HG02798 (cell line): ENCODE results near the gene BMERB1.

Experiments used
- ATAC-seq: cut with Tn5 transposase; IDR thresholded peaks from one replicate; pipeline ENCODE4 v1.9.1; 2021; ENCODE audit warnings: mild to moderate bottlenecking; ENCODE audit not compliant: unreplicated experiment, poor library complexity

Gene BMERB1

GRCh38 chr16:15518381-15519351 is 84.3 kb downstream of the BMERB1 start:
- ATAC-seq = no peak

GRCh38 chr16:15519790-15520189 is 85.4 kb downstream of the BMERB1 start:
- no peak for ATAC-seq

GRCh38 chr16:15521390-15521757 is 87.0 kb downstream of the BMERB1 start:
- no peak for ATAC-seq

DNA sequence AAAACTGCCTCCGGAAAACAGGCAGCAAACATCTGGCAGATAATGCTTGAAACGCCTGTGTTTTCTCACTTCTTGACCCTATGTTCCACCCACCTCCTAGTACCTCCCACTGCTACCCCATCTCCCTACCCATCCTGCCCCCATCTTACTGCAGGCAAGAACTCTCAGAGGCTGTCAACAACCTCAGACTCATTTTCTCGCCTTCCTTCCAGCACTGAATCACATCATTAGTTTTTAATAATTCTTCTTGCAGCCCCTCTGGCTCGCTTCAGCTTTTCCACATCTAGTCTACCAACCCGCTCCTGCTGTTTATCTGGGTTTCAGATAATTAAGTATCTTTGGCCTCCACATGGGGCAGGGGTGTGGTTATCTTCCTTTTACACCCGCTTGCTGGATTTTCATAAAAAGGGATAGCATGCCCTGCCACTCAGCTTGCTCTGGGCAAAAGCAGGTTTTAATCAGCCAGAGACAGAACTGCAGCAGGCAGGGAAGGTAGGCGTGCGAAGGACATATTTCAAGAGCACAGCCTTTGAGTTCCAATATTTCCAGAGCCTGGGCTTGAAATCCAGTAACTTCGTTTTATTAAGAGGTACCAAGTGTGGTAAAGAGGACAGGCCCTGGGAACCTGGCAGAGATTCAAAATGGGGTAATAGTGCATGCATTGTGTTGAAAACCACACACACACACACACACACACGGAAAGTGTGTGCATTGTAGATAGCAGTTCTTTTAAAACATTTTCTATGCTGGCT is 87.5 kb downstream of the BMERB1 start:
- ATAC-seq = no peak

GRCh38 chr16:15523092-15523541 is 88.7 kb downstream of the BMERB1 start:
- ATAC-seq = no peak

DNA sequence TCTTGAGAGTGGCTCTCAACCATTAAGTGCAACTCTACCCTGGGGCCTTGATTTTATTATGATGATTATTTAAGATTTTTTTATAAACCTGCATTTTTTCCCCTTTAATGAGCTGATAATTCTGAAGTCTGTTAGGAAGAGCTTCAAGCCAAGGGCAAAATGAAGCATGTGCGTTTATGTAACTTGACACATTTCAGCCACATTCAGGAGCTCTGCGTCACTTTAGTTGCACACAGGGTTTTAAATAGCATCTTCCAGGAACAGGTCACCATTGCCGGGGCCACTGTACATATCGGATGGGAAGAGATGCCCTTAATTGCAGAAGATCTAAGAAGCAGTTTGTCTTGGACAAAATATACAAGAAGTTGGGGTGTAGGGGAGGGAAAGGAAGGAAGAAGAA is 89.6 kb downstream of the BMERB1 start:
- ATAC-seq = no peak

DNA sequence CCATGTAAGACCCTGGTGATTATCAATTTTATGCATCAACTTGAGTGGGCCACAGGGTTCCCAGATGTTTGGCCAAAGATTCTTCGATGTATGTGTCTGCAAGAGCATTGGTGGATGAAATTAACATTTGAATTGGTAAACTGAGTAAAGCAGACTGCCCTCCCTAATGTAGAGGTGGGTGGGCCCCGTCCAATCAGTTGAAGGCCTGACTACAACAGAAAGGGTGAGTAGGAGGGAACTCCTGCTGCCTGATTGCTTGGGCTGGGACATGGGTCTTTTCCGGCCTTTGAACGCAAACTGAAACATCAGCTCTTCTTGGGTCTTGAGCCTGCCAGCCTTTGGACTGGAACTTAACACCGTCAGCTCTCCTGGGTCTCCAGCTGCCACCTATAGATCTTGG is 90.6 kb downstream of the BMERB1 start:
- no peak for ATAC-seq

- no peak for ATAC-seq
These were observed 91.7 kb downstream of the BMERB1 start for GRCh38 chr16:15526097-15526496.

DNA sequence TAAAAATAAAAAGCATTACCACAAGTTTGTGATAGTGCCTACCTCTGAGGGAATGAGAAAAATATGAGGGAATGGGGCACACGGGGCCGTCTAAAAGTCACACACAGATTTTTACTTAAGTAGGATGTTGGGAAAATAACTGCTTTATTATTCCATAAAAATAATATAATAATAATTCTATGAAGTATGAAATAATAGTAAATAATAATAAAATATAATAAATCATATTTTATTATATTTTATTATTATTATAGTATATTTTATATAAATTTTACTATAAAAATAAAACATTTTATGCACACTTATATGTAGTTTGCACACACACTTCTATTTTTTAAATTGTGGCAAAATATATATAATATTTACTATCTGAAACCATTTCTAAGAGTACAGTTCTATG is 92.3 kb downstream of the BMERB1 start:
- no peak for ATAC-seq

DNA sequence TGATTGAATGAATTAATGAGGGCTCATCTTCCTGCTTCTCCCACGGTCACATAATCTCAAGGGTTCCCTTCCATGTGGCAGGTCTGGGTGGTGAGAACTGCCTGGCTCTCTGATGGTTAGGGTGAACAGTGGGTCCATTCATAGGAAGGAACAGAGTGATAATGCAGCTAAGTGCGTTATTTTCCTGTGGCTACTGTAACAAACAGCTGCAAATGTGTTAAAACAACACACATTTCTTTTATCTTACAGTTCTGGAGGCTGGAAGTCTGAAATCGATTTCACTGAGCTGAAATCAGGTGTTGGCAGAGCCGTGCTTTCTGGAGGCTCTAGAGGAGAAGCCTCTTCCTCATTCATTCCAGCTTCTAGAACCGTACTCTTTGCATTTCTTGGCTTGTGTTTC is 95.3 kb downstream of the BMERB1 start:
- ATAC-seq = no peak

DNA sequence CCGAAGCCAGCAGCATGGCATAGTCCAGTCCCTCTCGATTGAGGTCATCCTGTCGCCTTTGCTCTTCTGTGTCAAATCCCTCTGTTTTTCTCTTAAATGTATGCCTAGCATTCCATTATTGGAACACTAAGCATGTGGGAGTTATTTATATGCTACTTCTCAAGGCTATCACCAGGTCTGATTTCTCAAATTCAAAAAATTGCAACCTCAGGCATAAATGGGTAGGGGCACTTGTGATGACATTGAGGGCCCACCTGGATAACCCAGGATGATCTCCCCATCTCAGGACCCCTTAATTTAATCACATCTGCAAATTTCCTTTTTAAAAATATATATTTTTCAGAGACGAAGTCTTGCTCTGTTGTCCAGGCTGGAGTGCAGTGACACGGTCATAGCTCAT is 95.7 kb downstream of the BMERB1 start:
- ATAC-seq = no peak

DNA sequence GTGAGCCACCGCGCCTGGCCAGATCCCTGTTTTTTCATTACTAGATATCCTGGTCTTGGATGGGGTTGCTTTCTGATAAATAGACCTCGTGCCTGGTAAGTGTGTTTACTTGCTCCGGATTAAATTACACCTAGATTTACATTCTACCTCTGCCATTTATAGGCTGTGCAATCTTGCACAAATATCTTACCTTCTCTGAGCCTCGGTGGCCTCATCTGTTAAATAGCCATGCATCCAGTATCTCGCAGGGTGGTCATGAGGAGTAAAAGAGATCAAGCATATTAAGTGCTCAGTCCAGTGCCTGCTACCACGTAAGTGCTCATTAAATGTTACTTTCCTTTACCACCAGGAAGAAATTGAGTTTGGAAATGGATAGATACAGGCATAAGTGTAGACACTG is 98.4 kb downstream of the BMERB1 start:
- ATAC-seq = no peak

DNA sequence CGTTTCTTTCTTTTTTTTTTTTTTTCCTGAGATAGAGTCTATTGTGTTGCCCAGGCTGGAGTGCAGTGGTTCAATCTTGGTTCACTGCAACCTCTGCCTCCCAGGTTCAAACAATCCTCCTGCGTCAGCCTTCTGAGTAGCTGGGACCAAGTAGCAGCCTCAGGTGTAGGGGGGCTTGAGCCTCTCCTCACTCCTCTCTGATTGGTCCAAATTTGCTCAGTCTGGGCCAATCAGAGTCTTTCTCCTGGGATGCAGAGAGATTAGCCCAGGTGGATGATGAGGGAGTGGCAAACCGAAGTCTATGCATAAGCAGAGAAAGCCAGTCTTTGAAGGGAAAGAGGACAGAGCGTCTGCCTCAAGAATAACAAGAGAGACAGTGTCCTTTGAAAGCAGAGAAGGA is 99.0 kb downstream of the BMERB1 start:
- ATAC-seq = no peak

- no peak for ATAC-seq
These were observed 101.4 kb downstream of the BMERB1 start for GRCh38 chr16:15535772-15536171.

DNA sequence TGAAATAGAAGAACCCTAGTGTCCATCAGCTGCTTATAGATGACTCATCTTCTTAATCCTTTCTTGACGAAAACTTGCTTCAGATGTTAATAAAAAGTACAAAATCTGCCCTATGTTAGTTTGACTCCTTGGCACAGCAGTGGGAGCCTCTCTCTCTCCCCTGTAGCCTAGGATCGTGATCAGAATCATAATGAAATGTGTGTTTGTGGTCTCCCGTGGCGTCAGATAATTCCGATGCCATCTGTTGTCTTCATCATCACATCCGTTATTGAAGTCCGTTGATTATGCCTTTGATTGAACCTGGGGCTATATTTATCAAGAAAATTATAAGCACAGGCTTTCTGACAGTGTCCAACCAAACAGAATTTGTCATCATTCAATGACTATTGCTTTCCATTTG is 102.5 kb downstream of the BMERB1 start:
- no peak for ATAC-seq

- ATAC-seq = no peak
These were observed 104.1 kb downstream of the BMERB1 start for GRCh38 chr16:15538507-15538906.

DNA sequence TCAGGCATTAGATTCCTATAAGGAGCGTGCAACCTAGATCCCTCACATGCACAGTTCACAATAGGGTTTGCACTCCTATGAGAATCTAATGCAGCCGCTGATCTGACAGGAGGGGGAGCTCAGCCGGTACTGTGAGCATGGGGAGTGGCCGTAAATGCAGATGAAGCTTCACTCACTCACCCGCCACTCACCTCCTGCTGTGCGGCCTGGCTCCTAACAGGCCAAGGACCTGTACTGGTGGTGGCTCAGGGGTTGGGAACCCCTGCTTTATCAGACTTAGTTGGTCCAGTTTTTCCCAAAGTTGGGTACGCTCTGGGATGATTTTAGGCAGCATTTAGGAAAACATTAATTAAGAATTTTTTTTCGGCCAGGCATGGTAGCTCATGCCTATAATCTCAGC is 104.8 kb downstream of the BMERB1 start:
- ATAC-seq = no peak

GRCh38 chr16:15542261-15542660 is 107.9 kb downstream of the BMERB1 start:
- ATAC-seq = no peak

DNA sequence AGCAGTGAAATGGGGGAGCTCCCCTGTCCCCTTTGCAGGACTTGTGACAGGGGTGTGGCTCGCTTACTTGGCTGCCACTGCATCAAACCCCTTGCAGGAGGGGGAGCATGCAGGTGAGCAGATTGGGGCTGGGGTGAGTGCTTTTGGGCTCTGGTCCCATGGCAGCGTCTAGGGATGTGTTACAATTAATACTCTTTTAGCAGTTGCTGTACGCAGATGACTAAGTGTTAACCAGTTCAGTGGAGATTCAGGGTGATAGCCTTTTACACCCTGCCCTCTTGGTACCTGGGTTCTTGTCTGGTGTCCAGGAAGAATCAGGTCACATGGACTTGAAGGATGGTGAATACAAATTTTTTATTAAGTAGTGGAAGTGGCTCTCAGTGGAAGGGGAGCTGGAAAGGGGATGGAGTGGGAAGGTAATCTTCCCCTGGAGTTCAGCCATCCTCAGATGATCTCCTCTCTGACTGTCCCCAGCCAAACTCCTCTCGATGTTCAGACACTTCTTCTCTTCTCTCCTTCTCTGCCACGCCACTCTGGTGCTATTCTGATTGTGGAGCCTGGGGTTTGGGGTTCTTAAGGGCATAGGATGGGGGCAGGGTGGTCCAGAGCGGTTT is 108.5 kb downstream of the BMERB1 start:
- no peak for ATAC-seq

DNA sequence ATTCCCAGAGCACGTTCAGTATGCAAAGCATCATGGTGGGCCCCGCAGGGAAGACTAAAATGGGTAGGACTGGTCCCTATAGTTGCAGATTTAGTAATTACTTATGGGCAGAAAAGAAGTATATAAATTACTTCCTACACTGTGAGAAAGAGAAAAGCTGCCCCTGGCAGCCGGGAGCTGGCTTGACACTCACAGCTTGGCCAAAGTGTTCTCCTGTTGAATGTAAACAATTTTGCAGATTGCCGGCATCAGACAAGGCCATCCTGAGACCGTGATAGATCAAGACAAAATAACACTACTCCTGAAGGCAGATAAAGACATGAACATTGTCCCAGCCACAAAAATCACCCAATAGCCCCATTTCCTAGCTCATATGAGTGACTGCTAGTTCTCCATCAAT is 110.0 kb downstream of the BMERB1 start:
- no peak for ATAC-seq

DNA sequence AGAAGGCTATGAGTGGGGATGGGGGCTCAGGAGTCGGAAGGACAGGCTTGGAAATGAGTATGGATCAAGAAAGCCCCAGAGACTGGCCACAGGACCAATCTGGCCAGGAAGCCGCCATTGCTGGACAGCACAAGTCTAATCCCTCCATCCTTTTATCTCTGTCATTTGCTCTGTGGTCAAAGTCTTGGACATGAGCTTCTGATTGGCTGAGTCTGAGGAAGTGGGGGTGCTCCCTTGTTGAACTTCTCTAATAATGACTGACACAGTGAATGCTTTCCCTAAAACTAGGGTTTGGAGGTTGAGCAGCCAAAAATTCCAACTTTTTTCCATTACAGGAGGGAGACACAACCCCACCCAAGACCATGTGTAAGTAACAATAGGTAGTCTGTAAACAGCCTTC is 111.2 kb downstream of the BMERB1 start:
- no peak for ATAC-seq
